ENCODE data around the gene KCNK7. TPM values are rescaled to one million over a fixed set of nuclear protein-coding genes. Genes with fewer than 3 reads are reported as not detected.

Gene KCNK7
- total RNA-seq, 1 donor from 2014 or later, result 12.0 TPM

DNA sequence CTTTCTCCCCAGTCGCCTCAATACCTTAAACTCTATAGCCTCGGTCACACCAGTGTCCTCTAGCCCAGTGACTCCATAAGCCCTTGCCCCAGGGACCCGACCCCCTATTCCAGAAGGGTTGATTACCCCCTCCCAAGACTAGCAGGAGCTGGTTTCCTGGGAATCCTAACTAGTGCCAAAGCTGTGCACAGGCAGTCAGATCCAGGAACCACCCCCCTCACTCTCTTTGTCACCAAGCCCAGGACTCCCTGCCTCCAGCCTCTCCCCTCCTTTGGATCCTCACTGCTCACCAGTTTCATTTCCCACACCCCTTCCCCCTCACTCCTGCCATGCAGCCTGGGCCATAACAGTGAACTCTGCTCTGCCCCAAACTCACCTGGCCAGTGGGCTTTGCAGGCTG is 47.2 kb downstream of the KCNK7 start:
- H3K9me3 ChIP-seq, result no peaks in the 10 kb centered on the region
- H3K4me3 ChIP-seq, result no peak overlapping the region
- peaks cover 0 to 45% of the 10 kb centered on the region in 2 donors for H3K36me3 ChIP-seq
- no peak overlapping the region for H3K27ac ChIP-seq
- H3K27me3 ChIP-seq, result no peaks in the 10 kb centered on the region
- peaks cover 18% of the 10 kb centered on the region for H3K4me1 ChIP-seq
- TF ChIP-seq POLR2A (IDR thresholded peaks at IDR 0.05) (no peak), POLR2AphosphoS5 (IDR thresholded peaks at IDR 0.05; ENCODE audit: insufficient read depth in 1 of 2, low read depth in 1 of 2) (no peak)
- TF ChIP-seq, protein P1, sequence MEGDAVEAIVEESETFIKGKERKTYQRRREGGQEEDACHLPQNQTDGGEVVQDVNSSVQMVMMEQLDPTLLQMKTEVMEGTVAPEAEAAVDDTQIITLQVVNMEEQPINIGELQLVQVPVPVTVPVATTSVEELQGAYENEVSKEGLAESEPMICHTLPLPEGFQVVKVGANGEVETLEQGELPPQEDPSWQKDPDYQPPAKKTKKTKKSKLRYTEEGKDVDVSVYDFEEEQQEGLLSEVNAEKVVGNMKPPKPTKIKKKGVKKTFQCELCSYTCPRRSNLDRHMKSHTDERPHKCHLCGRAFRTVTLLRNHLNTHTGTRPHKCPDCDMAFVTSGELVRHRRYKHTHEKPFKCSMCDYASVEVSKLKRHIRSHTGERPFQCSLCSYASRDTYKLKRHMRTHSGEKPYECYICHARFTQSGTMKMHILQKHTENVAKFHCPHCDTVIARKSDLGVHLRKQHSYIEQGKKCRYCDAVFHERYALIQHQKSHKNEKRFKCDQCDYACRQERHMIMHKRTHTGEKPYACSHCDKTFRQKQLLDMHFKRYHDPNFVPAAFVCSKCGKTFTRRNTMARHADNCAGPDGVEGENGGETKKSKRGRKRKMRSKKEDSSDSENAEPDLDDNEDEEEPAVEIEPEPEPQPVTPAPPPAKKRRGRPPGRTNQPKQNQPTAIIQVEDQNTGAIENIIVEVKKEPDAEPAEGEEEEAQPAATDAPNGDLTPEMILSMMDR (IDR thresholded peaks at IDR 0.05), result no peak
- DNase-seq (ENCODE audit: extremely low spot score in 2 of 2), result no peak
- intact Hi-C loops (cut with DNase I), result no loop called here

- Histone ChIP-seq H3K4me1 (peaks cover 11% of the 10 kb centered on the region), H3K27ac (no peak overlapping the region), H3K36me3 (peaks cover 0 to 37% of the 10 kb centered on the region in 2 donors), H3K9me3 (no peaks in the 10 kb centered on the region), H3K27me3 (no peaks in the 10 kb centered on the region), H3K4me3 (no peak overlapping the region)
- no peak for DNase-seq (ENCODE audit: extremely low spot score in 2 of 2)
- intact Hi-C loops (cut with DNase I), result no loop called here
- TF ChIP-seq, protein P1 (IDR thresholded peaks at IDR 0.05), result no peak
- TF ChIP-seq POLR2AphosphoS5 (IDR thresholded peaks at IDR 0.05; ENCODE audit: insufficient read depth in 1 of 2, low read depth in 1 of 2), result no peak
- TF ChIP-seq POLR2A (IDR thresholded peaks at IDR 0.05), result no peak
Measured at GRCh38 chr11:65547446-65548125, 48.0 kb downstream of the KCNK7 start.

GRCh38 chr11:65546217-65546958 is 49.2 kb downstream of the KCNK7 start:
- peak overlapping the region; percentile 19 to 31 for H3K4me3 ChIP-seq
- no peak for DNase-seq (ENCODE audit: extremely low spot score in 2 of 2)

GRCh38 chr11:65545853-65546216 is 49.8 kb downstream of the KCNK7 start:
- H3K4me3 ChIP-seq, result no peak overlapping the region
- TF ChIP-seq, protein P1 (IDR thresholded peaks at IDR 0.05), result no peak
- TF ChIP-seq POLR2AphosphoS5 (IDR thresholded peaks at IDR 0.05; ENCODE audit: insufficient read depth in 1 of 2, low read depth in 1 of 2), result no peak
- TF ChIP-seq POLR2A (IDR thresholded peaks at IDR 0.05), result no peak
- peaks cover 0 to 25% of the 10 kb centered on the region in 2 donors for H3K36me3 ChIP-seq
- H3K4me1 ChIP-seq, result peaks cover 24% of the 10 kb centered on the region
- DNase-seq (ENCODE audit: extremely low spot score in 2 of 2), result no peak
- H3K27me3 ChIP-seq, result no peaks in the 10 kb centered on the region
- intact Hi-C loops (cut with DNase I), result no loop called here
- no peaks in the 10 kb centered on the region for H3K9me3 ChIP-seq
- peak overlapping the region; percentile 40 for H3K27ac ChIP-seq

More at GRCh38 chr11:65546217-65546958, 49.2 kb downstream of the KCNK7 start:
- no peaks in the 10 kb centered on the region for H3K9me3 ChIP-seq
- peaks cover 18% of the 10 kb centered on the region for H3K4me1 ChIP-seq
- TF ChIP-seq POLR2A (IDR thresholded peaks at IDR 0.05), result no peak
- peak in 1 of 2 donors; percentile 31 for TF ChIP-seq POLR2AphosphoS5 (IDR thresholded peaks at IDR 0.05; ENCODE audit: insufficient read depth in 1 of 2, low read depth in 1 of 2)
- H3K27ac ChIP-seq, result peak overlapping the region; percentile 40
- intact Hi-C loops (cut with DNase I), result no loop called here
- no peaks in the 10 kb centered on the region for H3K27me3 ChIP-seq
- peaks cover 0 to 30% of the 10 kb centered on the region in 2 donors for H3K36me3 ChIP-seq

Small RNAs within 50 kb of the gene (microRNA-seq; reads per million reads assigned to microRNA genes)
- not detected for gene MIR4690 (ENCODE audit: borderline number of aligned reads, borderline replicate concordance)

Small RNAs within 50 kb of the gene (small RNA-seq; reads per million reads assigned to genes)
- not detected for gene AP001362.1
- not detected for gene MIR4690

Other genes starting within 250 kb of the KCNK7 start
- not detected for gene TIGD3, start 241.0 kb downstream of the KCNK7 start, total RNA-seq
- 2.2 TPM for gene SLC25A45, start 213.2 kb downstream of the KCNK7 start, total RNA-seq
- gene FRMD8, start 209.2 kb downstream of the KCNK7 start, total RNA-seq, result 53.3 TPM
- 857 TPM for gene NEAT1, start 173.0 kb downstream of the KCNK7 start, total RNA-seq
- 16,459 TPM for gene MALAT1, start 96.8 kb downstream of the KCNK7 start, total RNA-seq
- gene SCYL1, start 70.7 kb downstream of the KCNK7 start, total RNA-seq, result 77.3 TPM
- 246 TPM for gene LTBP3, start 37.4 kb downstream of the KCNK7 start, total RNA-seq
- 68.5 TPM for gene ZNRD2, start 25.3 kb downstream of the KCNK7 start, total RNA-seq
- gene FAM89B, start 23.3 kb downstream of the KCNK7 start, total RNA-seq, result 62.4 TPM
- gene EHBP1L1, start 19.7 kb downstream of the KCNK7 start, total RNA-seq, result 123 TPM
- 38.1 TPM for gene MAP3K11, start 18.4 kb upstream of the KCNK7 start, total RNA-seq
- gene PCNX3, start 20.0 kb upstream of the KCNK7 start, total RNA-seq, result 24.8 TPM
- gene SIPA1, start 42.3 kb upstream of the KCNK7 start, total RNA-seq, result 63.3 TPM
- 59.2 TPM for gene RELA, start 67.1 kb upstream of the KCNK7 start, total RNA-seq
- gene KAT5, start 116.5 kb upstream of the KCNK7 start, total RNA-seq, result 58.9 TPM
- 66.8 TPM for gene RNASEH2C, start 125.0 kb upstream of the KCNK7 start, total RNA-seq
- gene AP5B1, start 185.2 kb upstream of the KCNK7 start, total RNA-seq, result 16.5 TPM
- gene OVOL1, start 191.3 kb upstream of the KCNK7 start, total RNA-seq, result 17.4 TPM
- gene SNX32, start 238.2 kb upstream of the KCNK7 start, total RNA-seq, result 1.5 TPM